OCI-LY1 (cell line): ENCODE results near the gene MFSD11.
"Not testable (repeated sequence)": the region's sequence is repeated elsewhere in the genome, so short reads cannot be mapped to it uniquely, and the experiment has no call there.

ENCODE experiments used
- H2AFZ ChIP-seq: fragments of 200-600 bp; sonication (generic), shearing (Covaris generic); 2 replicates; pipeline ENCODE4 v1.6.0; 2014; ENCODE audit warnings: antibody characterized with exemption, mild to moderate bottlenecking, low read length
- H3F3A ChIP-seq: fragments of 200-600 bp; sonication (generic), shearing (Covaris generic); 2 replicates; pipeline ENCODE4 v1.6.0; 2014; ENCODE audit warnings: mild to moderate bottlenecking, antibody characterized with exemption, low read length, moderate library complexity; ENCODE audit not compliant: insufficient read depth
- H3K27ac ChIP-seq: fragments of 200-600 bp; sonication (generic); 2 replicates; pipeline ENCODE4 v1.5.1; 2014; ENCODE audit warnings: low read length, mixed run types, mild to moderate bottlenecking, low read depth; ENCODE audit not compliant: poor library complexity, severe bottlenecking
- H3K27me3 ChIP-seq: fragments of 200-600 bp; sonication (generic); 2 replicates; pipeline ENCODE4 v1.6.0; 2014; ENCODE audit warnings: antibody characterized with exemption, mild to moderate bottlenecking, low read length, moderate library complexity; ENCODE audit not compliant: insufficient read depth
- H3K36me3 ChIP-seq: fragments of 200-600 bp; sonication (generic); 2 replicates; pipeline ENCODE4 v1.6.1; 2014; ENCODE audit warnings: mild to moderate bottlenecking, antibody characterized with exemption, low read length, moderate library complexity, mixed read lengths; ENCODE audit not compliant: insufficient read depth
- H3K4me1 ChIP-seq: fragments of 200-600 bp; sonication (generic); 2 replicates; pipeline ENCODE4 v1.5.1; 2014; ENCODE audit warnings: mild to moderate bottlenecking, low read length, moderate library complexity; ENCODE audit not compliant: insufficient read depth, severe bottlenecking
- H3K4me2 ChIP-seq: fragments of 200-600 bp; sonication (generic), shearing (Covaris generic); 2 replicates; pipeline ENCODE4 v1.6.1; 2014; ENCODE audit warnings: low read length
- H3K4me3 ChIP-seq: fragments of 200-600 bp; sonication (generic); 2 replicates; pipeline ENCODE4 v1.5.1; 2014; ENCODE audit warnings: low read length, low read depth, mild to moderate bottlenecking, mixed read lengths; ENCODE audit not compliant: poor library complexity, severe bottlenecking
- H3K79me2 ChIP-seq: fragments of 200-600 bp; shearing (Covaris generic); 2 replicates; pipeline ENCODE4 v1.6.1; 2016; ENCODE audit warnings: mixed run types, low read length, mixed read lengths; ENCODE audit not compliant: insufficient read depth
- H3K9ac ChIP-seq: fragments of 200-600 bp; sonication (generic), shearing (Covaris generic); 2 replicates; pipeline ENCODE4 v1.6.1; 2014; ENCODE audit warnings: mild to moderate bottlenecking, low read length, mixed read lengths
- H3K9me2 ChIP-seq: fragments of 200-600 bp; sonication (generic), shearing (Covaris generic); 2 replicates; pipeline ENCODE4 v1.6.1; 2014; ENCODE audit warnings: low read depth, mild to moderate bottlenecking, low read length, mixed read lengths
- H3K9me3 ChIP-seq: fragments of 200-600 bp; shearing (Covaris generic); 2 replicates; pipeline ENCODE4 v1.6.1; 2014; ENCODE audit warnings: low read length, mixed read lengths
- H4K20me1 ChIP-seq: fragments of 200-600 bp; sonication (generic), shearing (Covaris generic); 2 replicates; pipeline ENCODE4 v1.6.0; 2016; ENCODE audit warnings: mild to moderate bottlenecking, low read length; ENCODE audit not compliant: insufficient read depth
- EZH2 ChIP-seq: fragments of 200-600 bp; sonication (generic), shearing (Covaris generic); IDR thresholded peaks from 2 replicates; pipeline ENCODE4 v1.8.0; 2017; ENCODE audit warnings: borderline replicate concordance, mixed run types, mild to moderate bottlenecking, antibody characterized with exemption, low read length, moderate library complexity, mixed read lengths
- TF ChIP-seq, protein P1 (sequence below): fragments of 200-600 bp; sonication (generic), shearing (Covaris generic); IDR thresholded peaks from 2 replicates; pipeline ENCODE4 v1.5.1; 2017; ENCODE audit warnings: mild to moderate bottlenecking, antibody characterized with exemption, low read length, moderate library complexity, mixed read lengths

MFSD11 gene

DNA sequence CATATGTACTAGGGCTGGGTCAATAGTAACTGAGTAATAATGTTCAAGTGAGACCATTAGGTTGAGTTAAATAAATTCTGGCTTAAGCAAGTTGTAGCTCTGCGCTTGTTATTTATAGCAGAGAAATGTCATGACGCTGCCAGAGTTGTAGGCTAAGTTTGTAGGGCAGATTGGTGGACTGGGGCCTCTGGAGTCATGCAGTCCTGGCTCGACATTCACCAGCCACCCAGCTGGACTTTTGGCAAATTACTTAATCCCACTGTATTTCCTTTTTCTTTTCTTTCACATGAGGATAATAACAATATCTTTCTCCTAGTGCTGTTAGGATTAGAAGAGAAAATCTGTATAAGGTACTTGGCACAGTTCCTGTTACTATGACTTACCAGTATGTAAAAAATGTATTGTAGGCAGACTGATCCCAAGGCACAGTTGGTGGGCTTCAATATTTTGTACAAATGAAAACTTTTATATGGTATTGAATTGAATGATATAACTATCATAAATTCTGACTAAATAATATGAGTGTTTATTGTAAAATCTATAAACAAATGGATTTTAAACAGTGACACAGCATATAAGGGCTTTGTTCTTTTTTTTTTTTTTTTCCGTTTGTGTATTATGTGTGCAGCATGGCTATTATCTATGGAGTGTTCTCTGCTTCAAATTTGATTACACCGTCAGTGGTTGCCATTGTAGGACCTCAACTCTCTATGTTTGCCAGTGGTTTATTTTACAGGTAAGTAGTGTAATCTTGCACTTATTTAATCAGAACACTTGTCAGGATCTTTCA lies 2.6 kb downstream of the MFSD11 start:
- no peaks in the 10 kb centered on the region for H3K27me3 ChIP-seq
- H3K9ac ChIP-seq, result peak overlapping the region; percentile 12; the same call in 1 of the 2 replicates
- H3F3A ChIP-seq, result no peaks in the 10 kb centered on the region
- H3K79me2 ChIP-seq, result peaks cover 21% of the 10 kb centered on the region
- H3K9me2 ChIP-seq, result no peaks in the 10 kb centered on the region
- no peak overlapping the region for H2AFZ ChIP-seq
- peaks cover 28% of the 10 kb centered on the region for H3K4me1 ChIP-seq
- H4K20me1 ChIP-seq, result no peaks in the 10 kb centered on the region
- TF ChIP-seq, protein P1, sequence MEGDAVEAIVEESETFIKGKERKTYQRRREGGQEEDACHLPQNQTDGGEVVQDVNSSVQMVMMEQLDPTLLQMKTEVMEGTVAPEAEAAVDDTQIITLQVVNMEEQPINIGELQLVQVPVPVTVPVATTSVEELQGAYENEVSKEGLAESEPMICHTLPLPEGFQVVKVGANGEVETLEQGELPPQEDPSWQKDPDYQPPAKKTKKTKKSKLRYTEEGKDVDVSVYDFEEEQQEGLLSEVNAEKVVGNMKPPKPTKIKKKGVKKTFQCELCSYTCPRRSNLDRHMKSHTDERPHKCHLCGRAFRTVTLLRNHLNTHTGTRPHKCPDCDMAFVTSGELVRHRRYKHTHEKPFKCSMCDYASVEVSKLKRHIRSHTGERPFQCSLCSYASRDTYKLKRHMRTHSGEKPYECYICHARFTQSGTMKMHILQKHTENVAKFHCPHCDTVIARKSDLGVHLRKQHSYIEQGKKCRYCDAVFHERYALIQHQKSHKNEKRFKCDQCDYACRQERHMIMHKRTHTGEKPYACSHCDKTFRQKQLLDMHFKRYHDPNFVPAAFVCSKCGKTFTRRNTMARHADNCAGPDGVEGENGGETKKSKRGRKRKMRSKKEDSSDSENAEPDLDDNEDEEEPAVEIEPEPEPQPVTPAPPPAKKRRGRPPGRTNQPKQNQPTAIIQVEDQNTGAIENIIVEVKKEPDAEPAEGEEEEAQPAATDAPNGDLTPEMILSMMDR, result no peak
- no peak for TF ChIP-seq EZH2
- H3K4me3 ChIP-seq, result no peak overlapping the region
- peaks cover 49% of the 10 kb centered on the region for H3K36me3 ChIP-seq
- H3K9me3 ChIP-seq, result no peaks in the 10 kb centered on the region
- peak overlapping the region; percentile 19 for H3K27ac ChIP-seq
- H3K4me2 ChIP-seq, result no peak overlapping the region

DNA sequence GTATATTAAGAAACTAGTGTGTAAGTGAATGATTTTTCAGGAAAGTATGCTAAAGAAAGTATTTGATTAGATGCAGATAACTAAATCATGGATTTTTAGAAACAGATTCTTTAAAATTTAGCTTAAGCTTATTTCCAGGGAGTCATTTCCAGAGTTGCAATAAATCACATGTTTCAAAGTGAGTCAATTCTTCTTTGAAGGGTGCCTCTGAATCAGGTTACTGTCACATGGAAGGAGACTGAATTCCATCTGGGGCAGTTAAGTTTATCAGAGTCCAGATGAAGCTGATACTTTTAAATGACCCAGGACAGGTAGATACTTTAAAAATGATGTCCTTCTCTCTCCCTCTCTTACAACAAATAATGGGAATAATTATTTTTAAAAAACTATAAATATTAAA lies 5.0 kb downstream of the MFSD11 start:
- H3K9me2 ChIP-seq, result no peaks in the 10 kb centered on the region
- no peaks in the 10 kb centered on the region for H4K20me1 ChIP-seq
- H3F3A ChIP-seq, result no peaks in the 10 kb centered on the region
- H3K79me2 ChIP-seq, result peaks cover 6% of the 10 kb centered on the region
- H3K4me1 ChIP-seq, result peaks cover 27% of the 10 kb centered on the region
- no peak overlapping the region for H3K4me2 ChIP-seq
- no peak overlapping the region for H3K27ac ChIP-seq
- no peak overlapping the region for H2AFZ ChIP-seq
- TF ChIP-seq, protein P1, result no peak
- no peak for TF ChIP-seq EZH2
- no peaks in the 10 kb centered on the region for H3K27me3 ChIP-seq
- H3K4me3 ChIP-seq, result no peak overlapping the region
- H3K36me3 ChIP-seq, result peaks cover 45% of the 10 kb centered on the region
- H3K9ac ChIP-seq, result no peak overlapping the region
- H3K9me3 ChIP-seq, result no peaks in the 10 kb centered on the region

DNA sequence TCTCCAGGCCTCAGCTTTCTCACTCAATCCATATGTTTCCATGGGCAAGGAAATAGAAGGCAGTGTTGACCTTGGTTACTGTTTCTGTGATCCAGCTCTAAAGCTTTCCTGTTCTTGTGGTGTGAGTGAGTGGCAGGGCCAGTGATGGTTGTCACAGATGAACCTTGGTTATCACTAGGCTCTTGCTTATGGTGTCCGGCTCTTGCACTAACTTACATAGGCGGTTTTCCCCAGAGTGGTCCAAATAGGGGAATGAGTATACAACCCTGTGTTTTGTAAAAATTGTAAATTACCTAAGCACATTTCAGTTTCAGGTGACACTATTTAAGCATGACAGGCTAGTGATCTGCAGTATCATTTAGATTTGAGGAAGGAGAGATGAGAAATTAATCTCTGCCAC lies 6.8 kb downstream of the MFSD11 start:
- Histone ChIP-seq H3K36me3 (peaks cover 45% of the 10 kb centered on the region), H3K9ac (no peak overlapping the region), H3K27me3 (no peaks in the 10 kb centered on the region), H3K79me2 (no peaks in the 10 kb centered on the region), H3K27ac (no peak overlapping the region), H3K4me3 (no peak overlapping the region), H4K20me1 (no peaks in the 10 kb centered on the region), H3K4me1 (peaks cover 11% of the 10 kb centered on the region), H3K9me2 (no peaks in the 10 kb centered on the region), H3K9me3 (no peaks in the 10 kb centered on the region), H2AFZ (no peak overlapping the region), H3F3A (no peaks in the 10 kb centered on the region), H3K4me2 (no peak overlapping the region)
- TF ChIP-seq, protein P1, result no peak
- TF ChIP-seq EZH2, result no peak

DNA sequence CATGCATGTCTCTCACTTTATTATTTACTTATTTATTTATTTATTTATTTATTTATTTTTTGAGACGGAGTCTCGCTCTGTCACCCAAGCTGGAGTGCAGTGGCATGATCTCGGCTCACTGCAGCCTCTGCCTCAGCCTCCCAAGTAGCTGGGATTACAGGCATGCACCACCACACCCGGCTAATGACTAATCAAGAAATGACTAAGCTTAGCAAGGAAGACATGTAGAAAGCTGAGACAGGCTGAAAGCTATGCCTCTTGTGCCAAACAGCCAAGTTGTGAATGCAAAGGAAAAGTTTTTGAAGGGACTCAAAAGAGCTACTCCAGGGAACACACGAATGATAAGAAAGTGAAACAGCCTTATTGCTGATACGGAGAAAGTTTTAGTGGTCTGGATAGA lies 7.9 kb downstream of the MFSD11 start:
- H3K4me2 ChIP-seq, H3K79me2 ChIP-seq, H3K4me3 ChIP-seq, H4K20me1 ChIP-seq, H2AFZ ChIP-seq, H3K9ac ChIP-seq, H3K27ac ChIP-seq, H3K9me3 ChIP-seq, H3K9me2 ChIP-seq, H3K27me3 ChIP-seq, H3K4me1 ChIP-seq, H3F3A ChIP-seq: not testable (repeated sequence)
- peaks cover 45% of the 10 kb centered on the region for H3K36me3 ChIP-seq
